ENCODE measurements around the gene FBXO48. TPM values are rescaled to one million over a fixed set of nuclear protein-coding genes. Genes with fewer than 3 reads are reported as not detected.

Gene FBXO48
- total and polyA plus RNA-seq, 2 donors: 0.66 to 1.4 TPM

- H3K36me3 ChIP-seq (ENCODE audit: control insufficient read depth in 2 of 2, insufficient read depth in 2 of 2, low read length in 1 of 2): no peaks in the 10 kb centered on the region
- no peaks in the 10 kb centered on the region for H3K9me3 ChIP-seq (ENCODE audit: control insufficient read depth in 2 of 2, insufficient read depth in 1 of 2, low read length in 1 of 2)
- no peak overlapping the region for H3K27ac ChIP-seq (ENCODE audit: low read depth in 1 of 2, low read length in 1 of 2)
- WGBS: 96% methylated on average over 7 of the region's 7 CpGs
- no peak overlapping the region for H3K4me3 ChIP-seq (ENCODE audit: low read length in 2 of 2)
- DNase-seq (ENCODE audit: low read depth in 6 of 9, low spot score in 9 of 9): no peak
- H3K27me3 ChIP-seq (ENCODE audit: control insufficient read depth in 2 of 2, insufficient read depth in 1 of 2, low read length in 1 of 2): no peaks in the 10 kb centered on the region
- H3K4me1 ChIP-seq (ENCODE audit: control insufficient read depth in 2 of 2, insufficient read depth in 2 of 2, low read length in 2 of 2): peaks cover 7 to 11% of the 10 kb centered on the region in 2 donors
Observed at GRCh38 chr2:68465081-68465916, 1.8 kb downstream of the FBXO48 start.

- Histone ChIP-seq H3K9me3 (ENCODE audit: control insufficient read depth in 2 of 2, insufficient read depth in 1 of 2, low read length in 1 of 2) (no peaks in the 10 kb centered on the region), H3K27me3 (ENCODE audit: control insufficient read depth in 2 of 2, insufficient read depth in 1 of 2, low read length in 1 of 2) (no peaks in the 10 kb centered on the region), H3K4me3 (ENCODE audit: low read length in 2 of 2) (no peak overlapping the region), H3K36me3 (ENCODE audit: control insufficient read depth in 2 of 2, insufficient read depth in 2 of 2, low read length in 1 of 2) (no peaks in the 10 kb centered on the region), H3K4me1 (ENCODE audit: control insufficient read depth in 2 of 2, insufficient read depth in 2 of 2, low read length in 2 of 2) (peaks cover 7 to 11% of the 10 kb centered on the region in 2 donors), H3K27ac (ENCODE audit: low read depth in 1 of 2, low read length in 1 of 2) (no peak overlapping the region)
- WGBS: 98% methylated on average over 5 of the region's 5 CpGs
- no peak for DNase-seq (ENCODE audit: low read depth in 6 of 9, low spot score in 9 of 9)
Observed at GRCh38 chr2:68464651-68465050, 2.4 kb downstream of the FBXO48 start.

GRCh38 chr2:68463287-68463877, 3.7 kb downstream of the FBXO48 start:
- H3K27ac ChIP-seq (ENCODE audit: low read depth in 1 of 2, low read length in 1 of 2): no peak overlapping the region
- H3K27me3 ChIP-seq (ENCODE audit: control insufficient read depth in 2 of 2, insufficient read depth in 1 of 2, low read length in 1 of 2): no peaks in the 10 kb centered on the region
- DNase-seq (ENCODE audit: low read depth in 6 of 9, low spot score in 9 of 9): peak in 7 of 9 donors; percentile 45 to 83 (median 64)
- H3K4me3 ChIP-seq (ENCODE audit: low read length in 2 of 2): no peak overlapping the region
- WGBS: 7% methylated on average over 1 of the region's 1 CpG
- peaks cover 7 to 11% of the 10 kb centered on the region in 2 donors for H3K4me1 ChIP-seq (ENCODE audit: control insufficient read depth in 2 of 2, insufficient read depth in 2 of 2, low read length in 2 of 2)
- H3K36me3 ChIP-seq (ENCODE audit: control insufficient read depth in 2 of 2, insufficient read depth in 2 of 2, low read length in 1 of 2): no peaks in the 10 kb centered on the region
- H3K9me3 ChIP-seq (ENCODE audit: control insufficient read depth in 2 of 2, insufficient read depth in 1 of 2, low read length in 1 of 2): no peaks in the 10 kb centered on the region

- Histone ChIP-seq H3K36me3 (ENCODE audit: control insufficient read depth in 2 of 2, insufficient read depth in 2 of 2, low read length in 1 of 2) (no peaks in the 10 kb centered on the region), H3K9me3 (ENCODE audit: control insufficient read depth in 2 of 2, insufficient read depth in 1 of 2, low read length in 1 of 2) (no peaks in the 10 kb centered on the region), H3K4me3 (ENCODE audit: low read length in 2 of 2) (no peak overlapping the region), H3K27ac (ENCODE audit: low read depth in 1 of 2, low read length in 1 of 2) (no peak overlapping the region), H3K4me1 (ENCODE audit: control insufficient read depth in 2 of 2, insufficient read depth in 2 of 2, low read length in 2 of 2) (no peaks in the 10 kb centered on the region), H3K27me3 (ENCODE audit: control insufficient read depth in 2 of 2, insufficient read depth in 1 of 2, low read length in 1 of 2) (no peaks in the 10 kb centered on the region)
- 69% methylated on average over 1 of the region's 1 CpG for WGBS
- DNase-seq (ENCODE audit: low read depth in 6 of 9, low spot score in 9 of 9): no peak
Observed at GRCh38 chr2:68458981-68459380, 8.1 kb downstream of the FBXO48 start.

- no peaks in the 10 kb centered on the region for H3K36me3 ChIP-seq (ENCODE audit: control insufficient read depth in 2 of 2, insufficient read depth in 2 of 2, low read length in 1 of 2)
- peaks cover 0 to 3% of the 10 kb centered on the region in 2 donors for H3K9me3 ChIP-seq (ENCODE audit: control insufficient read depth in 2 of 2, insufficient read depth in 1 of 2, low read length in 1 of 2)
- WGBS: 97% methylated on average over 4 of the region's 4 CpGs
- no peak overlapping the region for H3K4me3 ChIP-seq (ENCODE audit: low read length in 2 of 2)
- H3K4me1 ChIP-seq (ENCODE audit: control insufficient read depth in 2 of 2, insufficient read depth in 2 of 2, low read length in 2 of 2): peaks cover 3 to 7% of the 10 kb centered on the region in 2 donors
- H3K27me3 ChIP-seq (ENCODE audit: control insufficient read depth in 2 of 2, insufficient read depth in 1 of 2, low read length in 1 of 2): no peaks in the 10 kb centered on the region
- DNase-seq (ENCODE audit: low read depth in 6 of 9, low spot score in 9 of 9): no peak
- H3K27ac ChIP-seq (ENCODE audit: low read depth in 1 of 2, low read length in 1 of 2): no peak overlapping the region
Observed at GRCh38 chr2:68456198-68456597, 10.9 kb downstream of the FBXO48 start.

GRCh38 chr2:68454719-68455118, 12.4 kb downstream of the FBXO48 start:
- no peaks in the 10 kb centered on the region for H3K27me3 ChIP-seq (ENCODE audit: control insufficient read depth in 2 of 2, insufficient read depth in 1 of 2, low read length in 1 of 2)
- DNase-seq (ENCODE audit: low read depth in 6 of 9, low spot score in 9 of 9): no peak
- H3K9me3 ChIP-seq (ENCODE audit: control insufficient read depth in 2 of 2, insufficient read depth in 1 of 2, low read length in 1 of 2): peaks cover 0 to 3% of the 10 kb centered on the region in 2 donors
- H3K4me3 ChIP-seq (ENCODE audit: low read length in 2 of 2): no peak overlapping the region
- H3K27ac ChIP-seq (ENCODE audit: low read depth in 1 of 2, low read length in 1 of 2): no peak overlapping the region
- H3K36me3 ChIP-seq (ENCODE audit: control insufficient read depth in 2 of 2, insufficient read depth in 2 of 2, low read length in 1 of 2): no peaks in the 10 kb centered on the region
- H3K4me1 ChIP-seq (ENCODE audit: control insufficient read depth in 2 of 2, insufficient read depth in 2 of 2, low read length in 2 of 2): peaks cover 3 to 7% of the 10 kb centered on the region in 2 donors
- WGBS: 98% methylated on average over 3 of the region's 3 CpGs

GRCh38 chr2:68453761-68454360, 13.2 kb downstream of the FBXO48 start:
- 94% methylated on average over 2 of the region's 2 CpGs for WGBS
- peaks cover 3 to 7% of the 10 kb centered on the region in 2 donors for H3K4me1 ChIP-seq (ENCODE audit: control insufficient read depth in 2 of 2, insufficient read depth in 2 of 2, low read length in 2 of 2)
- peaks cover 0 to 6% of the 10 kb centered on the region in 2 donors for H3K9me3 ChIP-seq (ENCODE audit: control insufficient read depth in 2 of 2, insufficient read depth in 1 of 2, low read length in 1 of 2)
- H3K36me3 ChIP-seq (ENCODE audit: control insufficient read depth in 2 of 2, insufficient read depth in 2 of 2, low read length in 1 of 2): no peaks in the 10 kb centered on the region
- no peak overlapping the region for H3K27ac ChIP-seq (ENCODE audit: low read depth in 1 of 2, low read length in 1 of 2)
- DNase-seq (ENCODE audit: low read depth in 6 of 9, low spot score in 9 of 9): no peak
- H3K4me3 ChIP-seq (ENCODE audit: low read length in 2 of 2): no peak overlapping the region
- no peaks in the 10 kb centered on the region for H3K27me3 ChIP-seq (ENCODE audit: control insufficient read depth in 2 of 2, insufficient read depth in 1 of 2, low read length in 1 of 2)

DNA sequence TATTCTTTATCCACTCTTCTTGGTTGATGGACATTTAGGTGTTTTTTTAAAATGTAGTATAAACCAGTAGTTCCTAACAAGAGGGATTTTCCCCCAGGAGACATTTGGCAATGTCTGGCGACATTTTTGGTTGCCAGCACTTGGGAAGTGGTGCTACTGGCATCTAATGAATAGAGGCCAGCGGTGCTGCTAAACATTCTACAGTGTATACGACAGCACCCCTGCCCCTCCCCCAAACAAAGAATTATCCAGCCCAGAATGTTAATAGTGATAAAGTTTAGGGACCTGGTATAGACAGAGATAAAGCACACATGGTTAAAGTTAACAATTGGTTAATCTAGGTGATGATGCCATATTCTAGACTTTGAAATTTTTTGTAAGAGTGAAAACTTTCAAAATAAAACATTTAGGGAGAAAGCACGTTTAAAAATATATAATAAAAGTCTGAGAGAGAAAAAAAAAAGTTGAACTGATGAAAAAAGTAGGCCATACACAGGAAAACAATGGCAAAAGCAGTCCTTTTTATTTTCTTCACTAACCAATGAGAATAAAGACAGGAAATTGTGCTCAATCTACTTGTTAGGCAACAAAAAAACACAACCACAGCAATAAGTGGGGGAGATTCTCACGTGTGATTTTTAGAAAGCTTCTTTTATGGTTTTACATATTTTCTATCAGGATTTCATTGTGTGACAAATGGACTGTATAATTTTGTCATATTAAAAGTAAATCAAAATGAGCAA, 14.8 kb downstream of the FBXO48 start:
- H3K9me3 ChIP-seq (ENCODE audit: control insufficient read depth in 2 of 2, insufficient read depth in 1 of 2, low read length in 1 of 2): peaks cover 0 to 20% of the 10 kb centered on the region in 2 donors
- WGBS: 76% methylated on average over 5 of the region's 5 CpGs
- H3K27me3 ChIP-seq (ENCODE audit: control insufficient read depth in 2 of 2, insufficient read depth in 1 of 2, low read length in 1 of 2): no peaks in the 10 kb centered on the region
- DNase-seq (ENCODE audit: low read depth in 6 of 9, low spot score in 9 of 9): peak in 1 of 9 donors; percentile 54
- no peak overlapping the region for H3K4me3 ChIP-seq (ENCODE audit: low read length in 2 of 2)
- H3K27ac ChIP-seq (ENCODE audit: low read depth in 1 of 2, low read length in 1 of 2): no peak overlapping the region
- H3K36me3 ChIP-seq (ENCODE audit: control insufficient read depth in 2 of 2, insufficient read depth in 2 of 2, low read length in 1 of 2): no peaks in the 10 kb centered on the region
- H3K4me1 ChIP-seq (ENCODE audit: control insufficient read depth in 2 of 2, insufficient read depth in 2 of 2, low read length in 2 of 2): peaks cover 3 to 7% of the 10 kb centered on the region in 2 donors
